ENCODE results near the gene DISP1. TPM values are rescaled to one million over a fixed set of nuclear protein-coding genes. Genes with fewer than 3 reads are reported as not detected.

The DISP1 gene
- total RNA-seq, 1 donor from 2014 or later = 27.2 TPM

- TF ChIP-seq CTCF (IDR thresholded peaks at IDR 0.05; ENCODE audit: unreplicated experiment) = no peak
- H3K27ac Mint-ChIP-seq (ENCODE audit: unreplicated experiment) = no peak overlapping the region
- H3K9me3 Mint-ChIP-seq (ENCODE audit: unreplicated experiment) = no peaks in the 10 kb centered on the region
- no peak overlapping the region for H3K4me3 Mint-ChIP-seq (ENCODE audit: unreplicated experiment)
- H3K4me1 Mint-ChIP-seq (ENCODE audit: unreplicated experiment) = peaks cover 4% of the 10 kb centered on the region
- no peak for DNase-seq (ENCODE audit: low spot score)
- no peaks in the 10 kb centered on the region for H3K36me3 Mint-ChIP-seq (ENCODE audit: low read depth, unreplicated experiment)
- H3K27me3 Mint-ChIP-seq (ENCODE audit: unreplicated experiment) = peaks cover 2% of the 10 kb centered on the region
Measured at GRCh38 chr1:222783051-222783450, 31.8 kb upstream of the DISP1 start.

DNA sequence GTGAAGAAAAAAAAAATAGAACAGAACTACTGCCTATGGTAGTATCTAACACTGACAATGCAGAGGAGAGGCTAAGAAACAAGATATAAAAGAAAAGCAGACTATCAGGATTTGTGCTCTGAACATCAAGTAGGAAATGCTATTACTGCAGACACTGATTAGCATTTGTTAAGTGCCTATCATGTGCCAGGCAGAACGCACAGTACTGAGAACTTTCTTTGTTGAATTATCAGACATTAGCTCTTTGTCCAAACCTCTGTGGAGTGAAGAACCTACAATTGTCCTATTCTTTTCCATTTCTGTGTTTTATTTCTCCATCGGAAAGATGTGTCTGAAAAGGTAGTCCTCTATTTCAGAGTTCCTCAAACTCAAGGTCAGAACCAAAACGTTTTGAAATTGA is 30.5 kb upstream of the DISP1 start:
- no peak for TF ChIP-seq CTCF (IDR thresholded peaks at IDR 0.05; ENCODE audit: unreplicated experiment)
- no peak overlapping the region for H3K27ac Mint-ChIP-seq (ENCODE audit: unreplicated experiment)
- peaks cover 2% of the 10 kb centered on the region for H3K27me3 Mint-ChIP-seq (ENCODE audit: unreplicated experiment)
- DNase-seq (ENCODE audit: low spot score) = no peak
- no peak overlapping the region for H3K4me3 Mint-ChIP-seq (ENCODE audit: unreplicated experiment)
- H3K9me3 Mint-ChIP-seq (ENCODE audit: unreplicated experiment) = no peaks in the 10 kb centered on the region
- H3K4me1 Mint-ChIP-seq (ENCODE audit: unreplicated experiment) = peaks cover 4% of the 10 kb centered on the region
- H3K36me3 Mint-ChIP-seq (ENCODE audit: low read depth, unreplicated experiment) = no peaks in the 10 kb centered on the region

GRCh38 chr1:222784916-222785315 is 29.9 kb upstream of the DISP1 start:
- Mint-ChIP-seq H3K4me1 (ENCODE audit: unreplicated experiment) (peaks cover 4% of the 10 kb centered on the region), H3K36me3 (ENCODE audit: low read depth, unreplicated experiment) (no peaks in the 10 kb centered on the region), H3K9me3 (ENCODE audit: unreplicated experiment) (no peaks in the 10 kb centered on the region), H3K27ac (ENCODE audit: unreplicated experiment) (no peak overlapping the region), H3K4me3 (ENCODE audit: unreplicated experiment) (no peak overlapping the region), H3K27me3 (ENCODE audit: unreplicated experiment) (peaks cover 2% of the 10 kb centered on the region)
- no peak for DNase-seq (ENCODE audit: low spot score)
- TF ChIP-seq CTCF (IDR thresholded peaks at IDR 0.05; ENCODE audit: unreplicated experiment) = no peak

GRCh38 chr1:222785529-222785928 is 29.3 kb upstream of the DISP1 start:
- Mint-ChIP-seq H3K27ac (ENCODE audit: unreplicated experiment) (no peak overlapping the region), H3K27me3 (ENCODE audit: unreplicated experiment) (peaks cover 2% of the 10 kb centered on the region), H3K4me3 (ENCODE audit: unreplicated experiment) (no peak overlapping the region), H3K36me3 (ENCODE audit: low read depth, unreplicated experiment) (no peaks in the 10 kb centered on the region), H3K4me1 (ENCODE audit: unreplicated experiment) (peaks cover 4% of the 10 kb centered on the region), H3K9me3 (ENCODE audit: unreplicated experiment) (no peaks in the 10 kb centered on the region)
- no peak for DNase-seq (ENCODE audit: low spot score)
- no peak for TF ChIP-seq CTCF (IDR thresholded peaks at IDR 0.05; ENCODE audit: unreplicated experiment)

DNA sequence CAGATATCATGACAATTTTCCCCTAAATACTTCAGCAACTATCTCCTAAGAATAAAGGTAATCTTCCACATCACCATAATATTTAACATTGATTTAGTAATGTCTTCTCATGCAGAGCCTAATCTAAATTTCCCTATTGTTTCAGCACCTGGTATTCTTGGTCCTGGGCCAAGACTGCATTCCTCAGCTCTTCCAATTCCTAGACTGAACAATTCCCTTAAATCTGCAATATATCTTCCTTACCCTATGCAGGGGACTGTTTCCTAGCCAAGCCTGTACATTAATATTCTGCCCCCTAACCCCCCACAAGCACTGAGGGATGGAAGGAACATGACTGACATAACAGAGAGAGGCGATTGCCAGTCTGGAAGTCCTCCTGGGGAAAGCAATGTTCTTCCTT is 28.7 kb upstream of the DISP1 start:
- Mint-ChIP-seq H3K27me3 (ENCODE audit: unreplicated experiment) (peaks cover 2% of the 10 kb centered on the region), H3K4me1 (ENCODE audit: unreplicated experiment) (peaks cover 4% of the 10 kb centered on the region), H3K9me3 (ENCODE audit: unreplicated experiment) (no peaks in the 10 kb centered on the region), H3K4me3 (ENCODE audit: unreplicated experiment) (no peak overlapping the region), H3K27ac (ENCODE audit: unreplicated experiment) (no peak overlapping the region), H3K36me3 (ENCODE audit: low read depth, unreplicated experiment) (no peaks in the 10 kb centered on the region)
- TF ChIP-seq CTCF (IDR thresholded peaks at IDR 0.05; ENCODE audit: unreplicated experiment) = no peak
- no peak for DNase-seq (ENCODE audit: low spot score)

Data from endothelial cell (in vitro differentiated cells).